ENCODE measurements around the gene TSEN34.
A peak's percentile ranks its signal among the peaks of the same experiment; 100 is the strongest.
"Not testable (repeated sequence)": the region's sequence is repeated elsewhere in the genome, so short reads cannot be mapped to it uniquely, and the experiment has no call there.

Gene TSEN34

GRCh38 chr19:54162241-54162805, 28.8 kb upstream of the TSEN34 start:
- DNase-seq, result peak; percentile 71

DNA sequence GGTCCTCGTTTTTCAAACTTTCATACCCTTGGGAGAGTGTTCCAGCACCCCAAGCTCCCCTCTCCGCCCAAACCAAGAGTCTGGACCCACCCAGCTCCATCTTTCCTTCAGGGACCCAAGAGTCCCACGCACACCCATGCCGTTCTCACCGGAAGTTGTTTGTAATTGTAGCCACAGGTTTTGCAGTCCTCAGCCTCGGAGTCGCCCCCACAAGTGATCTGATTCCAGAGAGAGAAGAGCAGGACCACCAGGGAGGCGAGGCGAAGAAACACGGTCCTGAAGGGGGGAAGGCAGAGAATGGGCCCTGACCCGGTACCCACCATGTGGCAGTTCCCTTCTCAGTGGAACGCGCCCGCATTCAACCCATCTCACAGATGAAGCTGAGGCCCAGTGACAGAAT, 28.2 kb upstream of the TSEN34 start:
- no peak for DNase-seq

GRCh38 chr19:54164369-54165068, 26.6 kb upstream of the TSEN34 start:
- DNase-seq, result peak; percentile 58

DNA sequence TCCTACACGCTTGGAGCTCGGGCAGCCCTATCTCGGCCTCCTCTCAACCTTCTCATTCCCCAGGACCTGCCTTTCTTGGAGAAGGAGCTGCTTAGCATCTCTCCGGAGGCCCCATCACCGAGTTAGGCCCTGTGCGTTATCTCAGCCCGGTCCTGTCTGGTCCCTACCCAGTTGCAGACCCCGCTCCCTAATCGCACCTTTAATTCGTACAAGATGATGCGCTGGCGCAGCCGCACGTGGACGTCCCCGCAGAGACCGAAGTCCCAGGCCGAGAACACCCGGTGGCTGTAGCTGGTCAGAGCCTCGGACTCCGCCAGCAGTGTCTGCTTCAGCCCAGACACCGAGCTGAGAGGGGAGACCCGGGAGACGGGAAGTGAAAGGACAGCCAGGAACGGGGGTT, 25.9 kb upstream of the TSEN34 start:
- no peak for DNase-seq

- DNase-seq, result peak; percentile 96
Observed at GRCh38 chr19:54168174-54168917, 22.8 kb upstream of the TSEN34 start.

DNA sequence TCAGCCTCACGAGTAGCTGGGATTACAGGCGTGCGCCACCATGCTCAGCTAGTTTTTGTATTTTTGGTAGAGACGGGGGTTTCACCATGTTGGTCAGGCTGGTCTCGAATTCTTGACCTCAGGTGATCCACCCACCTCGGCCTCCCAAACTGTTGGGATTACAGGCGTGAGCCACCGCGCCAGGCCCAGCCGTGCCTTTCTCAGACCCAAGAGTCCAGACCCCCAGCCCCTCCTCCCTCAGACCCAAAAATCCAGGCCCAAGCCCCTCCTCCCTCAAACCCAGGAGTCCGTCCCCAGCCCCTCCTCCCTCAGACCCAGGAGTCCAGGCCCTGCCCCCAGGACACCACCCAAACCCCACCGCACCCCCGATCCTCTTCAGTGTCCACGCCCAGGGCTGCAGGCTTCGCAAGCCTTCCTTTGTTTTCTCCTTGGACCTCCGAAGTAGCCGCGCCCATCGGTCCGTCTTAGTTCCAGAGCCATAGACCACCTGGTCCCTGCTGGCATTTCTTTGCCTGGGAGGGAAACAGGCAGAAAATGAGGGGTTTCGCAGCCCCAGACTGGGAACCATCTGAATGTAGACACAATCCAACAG, 21.9 kb upstream of the TSEN34 start:
- no peak for DNase-seq

- DNase-seq, result not testable (repeated sequence)
Observed at GRCh38 chr19:54171736-54172431, 19.2 kb upstream of the TSEN34 start.

DNA sequence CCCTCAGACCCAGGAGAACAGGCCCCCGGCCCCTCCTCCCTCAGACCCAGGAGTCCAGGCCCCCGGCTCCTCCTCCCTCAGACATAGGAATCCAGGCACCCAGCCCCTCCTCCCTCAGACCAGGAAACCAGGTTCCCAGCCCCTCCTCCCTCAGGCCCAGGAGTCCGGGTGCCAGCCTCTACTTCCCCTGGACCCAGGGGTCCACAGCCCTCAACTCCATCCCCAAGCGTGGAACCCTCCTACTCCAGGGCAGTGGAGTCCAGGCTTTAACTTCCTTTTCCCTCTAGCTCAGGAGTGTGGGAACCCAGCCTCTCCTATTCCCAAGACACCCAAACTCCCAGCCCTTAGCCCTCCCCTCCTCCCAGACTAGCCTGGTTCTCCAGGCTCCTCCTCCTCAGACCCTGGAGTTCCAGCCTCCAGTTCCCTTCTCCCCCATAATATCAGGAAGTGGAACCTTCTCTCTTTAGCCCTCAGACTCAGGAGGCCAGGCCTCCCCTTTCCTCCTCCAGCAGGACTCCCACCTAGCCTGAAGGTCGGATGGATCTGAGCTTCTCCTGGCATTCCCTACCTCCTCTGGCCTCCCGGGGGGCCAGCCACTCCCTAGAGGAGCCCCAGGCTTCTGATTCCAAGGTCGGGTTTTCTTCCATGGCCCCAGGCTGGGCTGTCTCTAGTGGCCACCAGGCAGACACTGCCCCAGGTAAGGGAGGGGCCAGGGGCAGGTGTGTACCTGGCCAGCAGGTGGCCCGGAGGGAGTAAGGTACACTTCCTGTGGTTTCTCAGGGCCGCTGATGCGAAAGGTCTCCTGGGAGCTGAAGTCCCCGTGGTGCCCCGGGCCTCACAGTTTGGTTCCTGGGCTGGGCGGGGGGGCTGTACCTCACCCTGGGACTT, 18.4 kb upstream of the TSEN34 start, which contains the start of gene TMC4:
Gene TMC4 (minus strand): TSS at position 690 of the 888 bp plus-strand sequence. CDS start 43 bp downstream, at position 647.
- no peak for DNase-seq

- no peak for DNase-seq
Observed at GRCh38 chr19:54173359-54173699, 17.8 kb upstream of the TSEN34 start.

DNA sequence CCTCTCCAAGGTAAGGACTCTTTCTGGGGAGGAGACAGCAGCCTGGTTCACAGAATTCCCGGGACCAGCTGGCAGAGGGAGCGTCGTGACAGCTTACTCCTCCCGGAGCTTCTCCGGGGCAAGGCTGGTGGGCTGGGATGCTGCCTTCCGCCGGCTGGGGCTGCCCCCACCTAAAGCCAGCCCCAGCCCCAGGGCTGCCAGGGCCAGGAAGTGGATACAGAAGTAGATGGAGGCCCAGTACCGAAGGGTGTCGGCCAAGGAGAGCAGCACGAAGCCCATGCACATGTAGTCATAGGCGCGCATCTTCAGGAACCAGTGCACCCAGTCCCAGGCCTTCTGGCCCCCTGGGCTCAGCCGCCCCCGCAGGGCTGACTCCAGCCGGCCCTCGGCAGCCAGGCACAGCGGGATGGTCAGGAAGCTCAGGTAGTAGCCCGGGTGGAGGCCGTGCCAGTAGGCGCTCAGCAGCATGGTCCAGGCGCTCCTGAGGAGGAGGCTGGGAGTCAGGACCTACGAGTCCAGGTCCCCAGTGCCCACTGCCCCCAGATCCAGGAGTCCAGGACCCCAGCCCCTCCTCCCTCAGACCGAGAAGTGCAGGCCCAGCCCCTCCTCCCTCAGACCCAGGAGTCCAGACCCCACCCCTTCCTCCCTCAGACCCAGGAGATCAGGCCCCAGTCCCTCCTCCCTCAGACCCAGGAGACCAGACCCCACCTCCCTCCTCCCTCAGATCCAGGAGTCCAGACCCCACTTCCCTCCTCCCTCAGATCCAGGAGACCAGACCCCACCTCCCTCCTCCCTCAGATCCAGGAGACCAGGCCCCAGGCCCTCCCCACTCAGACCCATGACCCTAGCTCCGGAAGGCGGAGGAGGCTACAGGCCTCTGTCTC, 16.9 kb upstream of the TSEN34 start:
- DNase-seq, result no peak

DNA sequence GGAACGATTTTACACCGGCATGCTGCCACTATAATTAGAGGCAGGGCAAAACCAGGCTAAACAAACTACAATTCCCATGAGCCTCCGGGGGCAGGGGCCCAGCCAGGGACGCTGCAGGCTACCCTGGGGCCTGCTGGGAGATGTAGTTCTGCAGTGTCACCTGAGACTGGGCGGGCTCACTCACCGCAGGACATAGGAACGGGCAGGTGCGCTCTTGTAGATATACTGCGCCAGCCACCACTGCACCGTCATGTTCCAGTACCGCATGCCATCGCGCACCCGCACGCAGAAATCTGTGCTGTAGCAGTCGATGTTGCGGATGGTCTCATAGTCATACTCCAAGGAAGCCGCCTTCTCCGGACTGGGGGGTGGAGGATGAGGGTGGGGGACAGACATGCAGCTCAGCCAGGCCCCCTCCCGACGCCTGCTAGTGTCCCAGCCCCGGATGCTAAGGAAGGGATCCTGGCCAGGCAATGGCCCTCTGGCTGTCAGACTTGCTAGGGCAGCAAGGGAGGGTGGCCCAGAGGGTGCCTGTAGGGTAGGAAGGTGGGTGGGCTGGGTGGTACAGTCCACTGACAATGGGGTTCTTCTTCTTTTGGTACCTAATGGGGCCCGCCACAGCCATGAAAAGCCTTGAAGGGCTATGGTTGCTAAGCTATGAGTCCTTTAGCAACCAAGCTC, 12.4 kb upstream of the TSEN34 start:
- no peak for DNase-seq

GRCh38 chr19:54179262-54179852, 11.8 kb upstream of the TSEN34 start:
- DNase-seq, result no peak

GRCh38 chr19:54179921-54180461, 11.1 kb upstream of the TSEN34 start:
- no peak for DNase-seq

DNA sequence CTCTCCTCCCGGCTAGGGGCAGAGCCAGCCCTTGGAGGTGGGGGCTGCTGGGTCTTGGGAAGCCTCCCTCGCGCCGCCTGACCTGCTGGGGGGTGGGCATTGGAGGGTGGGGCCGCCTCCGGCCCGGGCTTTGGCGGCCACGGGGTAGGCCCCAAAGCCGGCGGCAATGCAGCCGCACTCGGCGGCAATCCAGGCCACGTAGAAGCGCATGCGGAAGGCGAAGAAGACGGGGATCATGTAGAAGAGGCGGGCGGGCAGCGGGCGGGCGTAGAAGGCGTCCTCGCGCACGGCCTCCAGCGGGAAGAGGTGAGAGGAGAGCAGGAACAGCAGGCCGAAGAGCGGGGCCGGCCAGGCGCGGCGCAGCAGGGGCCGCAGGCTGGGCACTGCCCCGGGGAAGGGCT, 10.4 kb upstream of the TSEN34 start:
- DNase-seq, result no peak

DNA sequence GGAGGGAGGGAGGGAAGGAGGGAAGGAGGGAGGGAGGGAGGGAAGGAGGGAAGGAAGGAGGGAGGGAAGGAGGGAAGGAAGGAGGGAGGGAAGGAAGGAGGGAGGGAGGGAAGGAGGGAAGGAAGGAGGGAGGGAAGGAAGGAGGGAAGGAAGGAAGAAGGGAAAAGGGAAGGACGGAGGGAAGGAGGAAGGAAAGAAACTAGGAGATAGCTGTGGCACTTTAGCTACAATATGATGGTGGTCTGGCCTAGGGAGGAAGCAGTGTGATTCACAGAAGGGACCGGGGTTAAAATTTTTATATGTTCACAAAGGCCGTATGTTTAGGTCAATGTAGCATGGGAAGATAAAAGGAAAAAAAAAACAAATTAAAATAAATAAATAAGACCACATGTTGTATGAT, 9.2 kb upstream of the TSEN34 start:
- DNase-seq, result not testable (repeated sequence)

DNA sequence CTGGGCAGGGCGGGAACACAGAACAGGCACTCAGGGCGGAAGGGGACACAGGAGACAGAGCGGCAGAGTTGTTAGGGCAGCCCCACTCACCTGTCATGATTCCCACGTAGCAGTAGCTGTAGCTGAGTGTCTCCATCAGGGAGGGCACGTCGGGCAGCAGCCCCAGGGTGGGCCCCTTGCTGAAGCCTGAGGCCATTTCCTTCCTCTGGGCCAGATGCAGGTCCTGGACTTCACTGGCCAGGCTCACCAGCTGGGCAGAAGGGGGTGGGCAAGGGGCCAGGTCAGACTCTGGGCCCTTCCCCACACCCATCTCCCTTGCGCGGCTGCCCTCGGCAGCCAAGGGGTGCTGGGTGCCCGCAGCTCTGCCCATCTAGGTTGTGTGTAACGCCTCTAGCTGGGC, 7.7 kb upstream of the TSEN34 start:
- DNase-seq, result no peak

- DNase-seq, result no peak
Observed at GRCh38 chr19:54186351-54186750, 4.8 kb upstream of the TSEN34 start.

- no peak for DNase-seq
Observed at GRCh38 chr19:54186934-54187381, 4.2 kb upstream of the TSEN34 start.

DNA sequence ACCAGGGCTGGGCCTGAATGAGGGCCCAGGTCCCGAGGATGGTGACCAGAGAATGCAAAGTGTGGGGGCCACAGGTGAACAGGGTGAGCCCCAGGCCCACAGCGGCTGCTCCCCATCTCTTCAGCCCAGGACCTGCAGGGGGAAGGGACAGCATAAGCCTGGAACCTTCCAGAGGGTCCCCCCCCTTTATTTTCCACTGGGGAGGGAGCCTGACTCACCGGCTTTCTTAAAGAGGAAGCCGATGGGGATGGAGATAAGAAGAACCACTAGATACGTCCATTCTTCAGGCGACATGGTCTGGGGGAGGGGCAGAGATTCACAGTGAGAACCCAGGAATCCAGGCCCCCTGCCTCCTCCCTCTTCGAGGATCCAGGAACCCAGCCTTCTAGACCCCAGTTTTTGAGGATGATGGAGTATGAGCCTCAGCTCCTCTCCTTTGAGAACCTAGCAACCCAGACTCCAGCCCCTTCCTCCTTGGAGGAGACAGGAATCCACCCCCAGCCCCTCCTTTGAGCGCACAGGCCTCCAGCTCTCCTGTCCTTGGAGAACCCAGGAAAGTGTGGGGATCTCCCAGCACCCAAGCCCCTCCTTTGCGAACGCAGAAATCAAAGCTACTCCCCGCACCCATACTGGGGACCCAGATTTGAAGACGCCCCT, 2.8 kb upstream of the TSEN34 start:
- peak; percentile 50 for DNase-seq
